GM18526 (cell line): ENCODE measurements around the gene LIPG.

Experiments used
- POLR2A ChIP-seq: IDR thresholded peaks from 3 replicates; pipeline ENCODE4 v1.6.1; 2011; ENCODE audit not compliant: insufficient read length; ENCODE audit errors: extremely low read depth

LIPG gene

DNA sequence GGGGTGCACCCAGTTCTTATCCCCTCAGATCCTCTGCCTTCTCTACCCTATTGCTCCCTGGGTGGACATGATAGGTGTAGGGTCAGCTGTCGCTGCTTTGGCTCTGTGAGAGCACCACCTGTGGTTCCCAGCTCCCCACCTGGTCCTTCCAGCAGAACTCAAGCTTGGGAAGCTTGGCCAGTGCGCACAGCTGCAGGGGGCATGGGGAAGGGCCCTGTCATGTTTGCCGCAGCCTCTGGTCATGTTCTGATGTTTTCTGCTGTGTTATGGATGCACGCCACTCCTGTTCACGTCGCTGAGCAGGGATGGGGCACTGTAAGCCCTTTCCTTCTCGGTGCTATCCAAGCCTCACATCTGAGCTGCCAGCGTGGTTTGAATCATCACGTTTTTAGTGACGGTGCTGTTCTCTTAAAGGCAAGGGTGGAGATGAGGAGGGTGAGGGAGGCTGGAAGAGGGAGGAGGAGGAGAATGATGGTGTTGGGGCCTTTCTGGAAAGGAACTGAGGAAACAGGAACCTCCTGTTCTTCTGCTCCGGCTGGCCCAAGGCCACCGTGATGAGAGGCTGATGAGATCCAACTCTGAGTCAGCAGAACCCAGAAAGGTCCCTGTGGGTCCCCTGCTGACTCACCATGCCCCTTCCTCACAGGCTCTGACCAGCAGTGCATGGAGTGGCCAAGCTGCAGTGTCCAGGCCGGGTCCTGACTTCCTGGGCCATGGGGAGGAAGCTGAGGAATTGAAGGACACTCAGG is 78.0 kb downstream of the LIPG start:
- TF ChIP-seq POLR2A = no peak

DNA sequence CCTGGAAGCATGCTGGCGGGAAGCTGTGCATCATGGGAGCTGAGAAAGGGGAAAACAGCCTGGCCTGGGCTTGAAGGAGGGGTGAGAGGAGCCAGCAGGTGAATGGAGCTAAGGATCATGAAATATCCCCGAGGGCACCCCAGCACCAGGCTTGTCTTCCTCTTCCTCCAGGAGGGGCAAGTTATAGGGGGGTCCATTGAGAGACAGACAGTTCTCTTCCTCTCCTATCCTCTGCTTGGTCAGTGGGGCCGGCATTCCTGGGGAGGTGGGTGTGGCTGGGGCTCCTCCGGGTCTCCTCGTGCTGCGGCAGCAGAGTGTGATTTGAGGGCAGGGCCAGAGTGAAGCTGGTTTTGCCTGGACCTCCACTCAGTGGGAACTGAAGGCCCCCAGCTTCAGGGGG is 78.9 kb downstream of the LIPG start:
- no peak for TF ChIP-seq POLR2A

DNA sequence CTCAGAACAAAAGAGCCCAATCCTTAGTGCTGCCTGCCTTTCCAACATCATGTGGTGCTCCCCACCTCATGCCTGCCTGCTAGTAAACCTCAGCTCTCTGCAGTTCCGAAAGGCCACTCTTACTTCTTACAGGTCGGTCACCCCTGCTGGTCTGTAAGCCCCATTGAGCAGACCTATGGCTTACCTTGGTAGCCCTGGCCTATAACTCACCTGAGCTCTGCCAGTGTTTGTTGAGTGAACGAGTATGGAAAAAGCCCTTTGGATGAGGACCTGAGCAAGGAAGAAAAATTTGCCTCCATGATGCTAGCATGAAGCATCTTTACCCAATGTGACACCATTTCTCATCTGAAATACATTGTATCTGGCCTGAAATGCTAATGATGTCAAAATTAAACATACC is 83.3 kb downstream of the LIPG start:
- TF ChIP-seq POLR2A = no peak

DNA sequence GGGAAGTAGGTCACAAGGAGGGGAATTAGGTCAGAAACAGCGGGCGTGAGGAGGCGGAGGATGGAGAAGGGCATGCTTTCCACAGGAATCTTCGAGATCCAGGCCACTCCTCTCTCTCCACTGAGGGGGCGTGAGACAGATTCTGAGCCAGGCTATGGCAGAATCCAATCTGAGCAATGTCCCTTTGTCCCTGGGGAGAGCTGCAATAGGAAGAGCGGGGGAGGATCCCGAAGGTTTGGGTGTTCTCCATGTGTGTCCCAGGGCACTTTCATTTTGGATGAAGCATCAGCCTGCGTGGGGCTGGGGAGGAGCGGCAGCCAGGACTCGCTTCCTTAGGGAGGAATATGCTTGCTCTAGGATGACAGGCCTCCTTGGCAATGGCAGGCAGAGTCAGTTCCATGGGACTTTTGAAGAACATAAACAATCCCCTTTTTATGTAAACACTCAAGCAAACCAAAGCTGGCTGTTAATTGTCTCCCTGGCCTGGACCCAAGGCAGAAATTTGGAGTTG is 84.0 kb downstream of the LIPG start:
- no peak for TF ChIP-seq POLR2A

DNA sequence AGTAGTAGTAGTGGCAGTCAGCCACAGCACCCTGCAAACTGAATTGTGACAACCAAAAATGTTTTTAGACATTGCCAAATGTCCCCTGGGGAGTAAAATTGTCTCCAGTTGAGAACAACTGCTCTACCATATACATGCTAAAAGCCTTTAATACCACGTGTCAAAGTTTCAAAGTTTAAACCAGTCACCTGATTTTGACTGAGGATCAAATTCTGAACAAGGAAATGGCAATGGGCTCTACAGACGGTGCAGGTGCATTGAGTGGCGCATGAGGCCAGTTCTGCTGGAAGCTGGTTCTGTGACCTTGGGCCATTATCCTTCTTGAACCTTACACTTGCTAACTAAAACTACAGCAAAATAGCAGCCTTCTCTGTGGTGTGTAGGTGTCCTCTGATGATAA is 85.0 kb downstream of the LIPG start:
- no peak for TF ChIP-seq POLR2A

DNA sequence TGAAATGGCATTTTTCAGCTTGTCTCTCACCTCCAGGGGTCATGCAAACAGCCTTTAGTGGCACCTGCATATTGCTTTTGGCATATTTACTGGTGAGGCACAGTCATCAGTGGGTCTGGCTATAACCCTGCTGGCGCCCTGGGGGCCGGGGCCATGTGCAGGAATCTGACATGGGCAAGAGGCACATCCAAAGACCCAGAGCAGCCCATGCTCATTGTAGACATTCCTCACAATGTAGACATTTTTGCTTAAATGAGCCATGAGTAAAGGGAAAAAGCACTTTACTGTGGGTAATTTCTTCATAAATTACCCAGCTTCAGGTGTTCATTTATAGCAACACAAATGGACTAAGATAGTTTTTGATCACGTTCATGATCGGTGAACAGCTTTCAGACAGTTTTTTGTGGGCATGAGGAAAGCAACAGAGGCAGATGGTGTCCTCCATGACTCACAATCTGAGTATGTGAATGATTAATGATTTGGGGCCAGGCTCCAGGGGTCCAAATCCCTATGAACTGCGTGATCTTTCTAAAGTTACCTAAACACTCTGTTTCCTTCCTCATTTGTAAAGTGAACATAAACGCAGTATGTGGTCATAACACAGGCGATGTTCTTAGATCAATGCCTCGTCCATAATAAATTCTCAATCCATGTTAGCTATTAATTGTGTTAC is 85.8 kb downstream of the LIPG start:
- TF ChIP-seq POLR2A = no peak

DNA sequence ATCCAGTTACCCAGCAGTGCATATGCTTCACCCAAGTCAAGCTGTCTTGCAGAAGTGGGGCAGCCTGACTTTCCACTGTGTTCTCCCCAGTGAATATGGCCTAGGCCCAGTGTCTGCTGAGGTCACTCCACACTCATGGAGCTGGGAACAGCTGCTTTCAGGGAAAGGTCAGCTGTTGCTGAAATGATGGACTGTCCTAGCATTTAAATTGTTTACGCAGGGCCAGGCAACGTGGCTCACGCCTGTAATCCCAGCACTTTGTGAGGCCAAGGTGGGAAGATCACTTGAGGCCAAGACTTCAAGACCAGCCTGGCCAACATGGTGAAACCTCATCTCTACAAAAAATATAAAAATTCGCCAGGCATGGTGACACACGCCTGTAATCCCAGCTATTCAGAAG is 86.5 kb downstream of the LIPG start:
- TF ChIP-seq POLR2A = no peak
